ENCODE measurements around the gene TRDN. TPM values are rescaled to one million over a fixed set of nuclear protein-coding genes. Genes with fewer than 3 reads are reported as not detected.
A peak's percentile ranks its signal among the peaks of the same experiment; 100 is the strongest.

The TRDN gene
- total and polyA plus RNA-seq, 2 experiments from 2014 or later: 0.10 to 0.48 TPM

GRCh38 chr6:123467392-123467791 is 169.4 kb downstream of the TRDN start:
- Histone ChIP-seq H3K27ac (no peak overlapping the region), H4K20me1 (ENCODE audit: insufficient read depth, poor library complexity, severe bottlenecking) (no peaks in the 10 kb centered on the region), H3K9me2 (replicated peaks; ENCODE audit: insufficient read depth) (no peaks in the 10 kb centered on the region), H3K4me1 (ENCODE audit: insufficient read depth) (no peaks in the 10 kb centered on the region), H3K79me2 (no peaks in the 10 kb centered on the region), H3K27me3 (no peaks in the 10 kb centered on the region), H3K4me2 (no peak overlapping the region), H2AFZ (no peak overlapping the region), H3K9me3 (ENCODE audit: low read depth) (no peaks in the 10 kb centered on the region), H3K36me3 (replicated peaks; ENCODE audit: insufficient read depth, low read depth) (no peaks in the 10 kb centered on the region), H3K4me3 (no peak overlapping the region)
- TF ChIP-seq EZH2phosphoT487 (IDR thresholded peaks at IDR 0.05; ENCODE audit: low read depth, severe bottlenecking, unreplicated experiment) (no peak), CTCF (IDR thresholded peaks at IDR 0.05; ENCODE audit: poor library complexity) (no peak), EZH2 (IDR thresholded peaks at IDR 0.05; ENCODE audit: borderline replicate concordance) (no peak)
- DNase-seq (ENCODE audit: low spot score): no peak
- WGBS (ENCODE audit: low lambda C conversion rate, missing lambda C conversion rate): 86% methylated on average over 2 of the region's 2 CpGs

- no peak overlapping the region for H3K4me2 ChIP-seq
- no peaks in the 10 kb centered on the region for H4K20me1 ChIP-seq (ENCODE audit: insufficient read depth, poor library complexity, severe bottlenecking)
- no peak overlapping the region for H3K4me3 ChIP-seq
- no peak overlapping the region for H2AFZ ChIP-seq
- TF ChIP-seq CTCF (IDR thresholded peaks at IDR 0.05; ENCODE audit: poor library complexity) (no peak), EZH2phosphoT487 (IDR thresholded peaks at IDR 0.05; ENCODE audit: low read depth, severe bottlenecking, unreplicated experiment) (no peak), EZH2 (IDR thresholded peaks at IDR 0.05; ENCODE audit: borderline replicate concordance) (no peak)
- no peaks in the 10 kb centered on the region for H3K36me3 ChIP-seq (replicated peaks; ENCODE audit: insufficient read depth, low read depth)
- DNase-seq (ENCODE audit: low spot score): no peak
- H3K27ac ChIP-seq: no peak overlapping the region
- 82% methylated on average over 2 of the region's 2 CpGs for WGBS (ENCODE audit: low lambda C conversion rate, missing lambda C conversion rate)
- no peaks in the 10 kb centered on the region for H3K9me2 ChIP-seq (replicated peaks; ENCODE audit: insufficient read depth)
- H3K27me3 ChIP-seq: no peaks in the 10 kb centered on the region
- H3K79me2 ChIP-seq: no peaks in the 10 kb centered on the region
- no peaks in the 10 kb centered on the region for H3K9me3 ChIP-seq (ENCODE audit: low read depth)
- H3K4me1 ChIP-seq (ENCODE audit: insufficient read depth): no peaks in the 10 kb centered on the region
These were observed 174.6 kb downstream of the TRDN start for GRCh38 chr6:123462152-123462551.

- H3K4me3 ChIP-seq: no peak overlapping the region
- no peak overlapping the region for H3K4me2 ChIP-seq
- 94% methylated on average over 1 of the region's 1 CpG for WGBS (ENCODE audit: low lambda C conversion rate, missing lambda C conversion rate)
- no peaks in the 10 kb centered on the region for H4K20me1 ChIP-seq (ENCODE audit: insufficient read depth, poor library complexity, severe bottlenecking)
- H3K27me3 ChIP-seq: no peaks in the 10 kb centered on the region
- no peaks in the 10 kb centered on the region for H3K9me3 ChIP-seq (ENCODE audit: low read depth)
- H3K4me1 ChIP-seq (ENCODE audit: insufficient read depth): no peaks in the 10 kb centered on the region
- no peak overlapping the region for H2AFZ ChIP-seq
- H3K27ac ChIP-seq: no peak overlapping the region
- no peaks in the 10 kb centered on the region for H3K36me3 ChIP-seq (replicated peaks; ENCODE audit: insufficient read depth, low read depth)
- H3K9me2 ChIP-seq (replicated peaks; ENCODE audit: insufficient read depth): no peaks in the 10 kb centered on the region
- DNase-seq (ENCODE audit: low spot score): no peak
- H3K79me2 ChIP-seq: no peaks in the 10 kb centered on the region
- no peak for TF ChIP-seq EZH2 (IDR thresholded peaks at IDR 0.05; ENCODE audit: borderline replicate concordance)
- no peak for TF ChIP-seq CTCF (IDR thresholded peaks at IDR 0.05; ENCODE audit: poor library complexity)
- TF ChIP-seq EZH2phosphoT487 (IDR thresholded peaks at IDR 0.05; ENCODE audit: low read depth, severe bottlenecking, unreplicated experiment): no peak
These were observed 178.5 kb downstream of the TRDN start for GRCh38 chr6:123458218-123458617.

DNA sequence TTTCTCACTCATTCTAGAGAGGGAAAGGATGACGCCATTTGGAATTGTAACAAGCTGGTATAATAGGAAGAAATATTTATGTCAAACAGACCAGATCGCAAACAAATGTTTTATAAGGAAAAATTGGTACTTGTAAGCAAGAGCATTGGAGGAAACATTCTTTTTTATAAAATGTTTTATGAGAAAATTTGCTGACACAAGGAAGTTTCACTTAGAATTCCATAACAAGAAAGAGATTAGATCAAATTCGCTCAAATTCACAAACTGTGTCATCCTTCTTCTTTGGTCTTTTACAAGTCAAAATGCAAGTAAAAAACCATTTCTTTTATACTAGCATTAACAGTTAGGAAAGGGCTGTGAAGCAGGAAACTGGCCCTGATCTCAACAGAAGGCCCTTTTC is 179.9 kb downstream of the TRDN start:
- no peaks in the 10 kb centered on the region for H3K9me3 ChIP-seq (ENCODE audit: low read depth)
- H3K4me3 ChIP-seq: no peak overlapping the region
- 67% methylated on average over 3 of the region's 3 CpGs for WGBS (ENCODE audit: low lambda C conversion rate, missing lambda C conversion rate)
- H3K9me2 ChIP-seq (replicated peaks; ENCODE audit: insufficient read depth): no peaks in the 10 kb centered on the region
- no peak for TF ChIP-seq EZH2 (IDR thresholded peaks at IDR 0.05; ENCODE audit: borderline replicate concordance)
- no peak for TF ChIP-seq CTCF (IDR thresholded peaks at IDR 0.05; ENCODE audit: poor library complexity)
- TF ChIP-seq EZH2phosphoT487 (IDR thresholded peaks at IDR 0.05; ENCODE audit: low read depth, severe bottlenecking, unreplicated experiment): no peak
- H2AFZ ChIP-seq: no peak overlapping the region
- no peaks in the 10 kb centered on the region for H3K79me2 ChIP-seq
- H3K4me2 ChIP-seq: no peak overlapping the region
- peak overlapping the region; percentile 41 for H3K27ac ChIP-seq
- no peak for DNase-seq (ENCODE audit: low spot score)
- H3K27me3 ChIP-seq: no peaks in the 10 kb centered on the region
- no peaks in the 10 kb centered on the region for H4K20me1 ChIP-seq (ENCODE audit: insufficient read depth, poor library complexity, severe bottlenecking)
- H3K4me1 ChIP-seq (ENCODE audit: insufficient read depth): no peaks in the 10 kb centered on the region
- H3K36me3 ChIP-seq (replicated peaks; ENCODE audit: insufficient read depth, low read depth): no peaks in the 10 kb centered on the region
